SIG-M5 (cell line): ENCODE results near the gene SMC4.
"Not testable (repeated sequence)": the region's sequence is repeated elsewhere in the genome, so short reads cannot be mapped to it uniquely, and the experiment has no call there.

Experiments
- DNase-seq: peaks from one replicate; lab custom pipeline; 2025; lab: John Stamatoyannopoulos, UW

SMC4 gene

DNA sequence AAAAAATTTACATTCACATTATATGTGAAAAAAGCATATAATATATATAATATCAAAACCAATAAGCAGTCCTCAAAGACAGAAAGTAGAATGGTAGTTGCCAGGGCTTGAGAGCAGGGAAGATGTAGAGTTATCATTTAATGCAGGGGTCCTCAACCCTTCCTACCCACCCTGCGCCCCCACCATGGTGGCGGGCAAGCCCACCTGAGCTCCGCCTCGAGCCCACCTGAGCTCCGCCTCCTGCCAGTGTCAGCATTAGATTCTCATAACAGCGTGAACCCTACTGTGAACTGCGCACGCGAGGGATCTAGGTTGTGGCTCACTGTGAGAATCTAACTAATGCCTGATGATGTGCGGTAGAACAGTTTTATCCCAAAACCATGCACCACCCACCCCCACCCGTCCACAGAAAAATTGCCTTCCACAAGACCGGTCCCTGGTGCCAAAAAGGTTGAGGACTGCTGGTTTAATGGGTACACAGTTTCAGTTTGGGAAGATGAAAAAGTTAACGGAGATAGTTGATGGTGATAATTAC, 47.1 kb downstream of the SMC4 start:
- no peak for DNase-seq

GRCh38 chr3:160447544-160447943, 48.1 kb downstream of the SMC4 start:
- DNase-seq, result no peak

- peak; percentile 17 for DNase-seq
These were observed 49.6 kb downstream of the SMC4 start for GRCh38 chr3:160448845-160449635.

DNA sequence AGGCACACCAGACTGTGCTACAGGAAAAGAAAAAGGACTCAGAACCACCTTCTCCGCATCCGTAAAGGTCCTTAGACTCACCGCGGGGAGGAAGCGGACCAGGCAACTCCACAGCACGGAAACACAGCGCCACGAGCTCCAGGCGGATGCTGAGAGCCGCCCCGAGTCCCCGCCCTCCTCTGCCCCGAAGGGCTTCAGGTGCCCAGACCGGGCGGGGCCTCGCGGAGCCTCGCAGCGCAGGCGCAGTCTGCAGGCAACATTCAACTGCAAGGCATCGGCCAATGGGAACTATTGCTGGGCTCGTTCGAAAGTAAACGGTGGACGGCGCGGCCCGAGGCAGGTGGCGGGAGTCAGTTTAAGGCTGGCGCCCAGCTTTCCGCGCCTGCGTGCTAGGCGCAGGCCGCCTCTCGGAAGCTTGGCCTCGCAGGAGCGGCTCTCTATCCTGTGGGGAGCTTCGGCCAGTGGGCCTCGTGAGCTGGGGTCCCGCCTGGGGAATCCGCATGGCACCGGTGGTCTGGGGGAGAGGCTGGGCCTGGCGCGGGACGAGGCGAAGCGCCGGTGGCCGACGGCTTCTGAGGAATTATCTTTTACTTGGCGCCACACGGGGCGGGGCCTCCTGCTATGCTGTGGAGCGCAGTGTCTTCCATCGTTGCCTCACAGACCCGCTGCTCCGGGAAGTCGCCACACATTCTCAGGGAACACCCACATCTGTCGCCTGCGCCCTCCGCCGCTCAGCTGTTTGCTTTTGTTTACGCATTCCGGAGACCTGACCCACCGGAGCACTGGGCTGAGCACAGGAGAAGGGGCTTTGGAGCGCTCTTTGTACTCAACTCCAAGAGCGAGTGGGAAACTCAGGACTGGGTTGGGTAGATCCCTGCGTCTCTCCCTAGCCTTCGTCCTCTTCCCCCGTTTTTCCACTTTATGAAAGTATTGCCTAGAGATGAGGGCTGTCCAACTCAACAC, 50.5 kb downstream of the SMC4 start, which contains the start of gene TRIM59:
Gene TRIM59 (minus strand): TSS at position 151 of the 963 bp plus-strand sequence. CDS start 10,603 bp downstream, outside the sequence.
- DNase-seq, result peak; percentile 73

DNA sequence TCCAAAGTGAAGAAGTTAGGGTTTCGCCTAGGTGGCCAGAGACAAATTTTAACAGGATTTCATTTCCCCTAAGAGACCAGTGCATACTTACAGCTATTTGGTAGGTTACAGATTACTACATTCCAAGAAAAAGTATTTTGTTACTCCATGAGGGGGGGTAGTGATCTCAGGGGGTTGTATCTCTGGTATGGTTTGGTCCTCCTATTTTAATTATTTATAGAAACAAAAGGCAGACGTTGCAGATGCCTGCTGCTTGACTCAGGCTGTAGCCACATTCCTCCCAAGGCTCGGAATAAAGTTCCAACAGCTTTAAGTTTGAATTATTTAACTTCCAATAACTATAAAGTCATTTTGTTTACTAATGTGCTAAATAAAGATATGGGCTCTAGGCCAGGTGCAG, 51.4 kb downstream of the SMC4 start:
- no peak for DNase-seq

- DNase-seq, result no peak
These were observed 52.2 kb downstream of the SMC4 start for GRCh38 chr3:160451602-160452001.

- not testable (repeated sequence) for DNase-seq
These were observed 52.8 kb downstream of the SMC4 start for GRCh38 chr3:160452251-160452650.

- no peak for DNase-seq
These were observed 55.5 kb downstream of the SMC4 start for GRCh38 chr3:160454995-160455394.

DNA sequence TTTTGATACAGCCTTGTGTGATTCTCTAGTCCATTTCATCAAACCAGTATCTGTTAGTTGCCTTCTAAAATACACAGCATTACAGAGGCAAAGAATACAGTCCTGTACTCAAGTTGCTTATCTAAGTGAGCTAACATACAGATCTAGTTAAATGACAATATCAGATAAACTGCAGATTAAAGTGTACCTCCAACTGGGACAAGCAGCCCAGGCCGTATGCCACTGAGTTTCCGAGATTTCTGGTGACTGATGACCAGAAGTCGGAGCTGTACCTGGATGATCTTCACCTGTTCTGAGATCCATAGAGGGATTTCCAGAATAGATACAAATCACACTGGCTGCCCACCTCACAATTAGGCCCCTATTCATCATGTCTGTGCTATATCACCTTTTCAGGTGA, 56.4 kb downstream of the SMC4 start:
- DNase-seq, result no peak

DNA sequence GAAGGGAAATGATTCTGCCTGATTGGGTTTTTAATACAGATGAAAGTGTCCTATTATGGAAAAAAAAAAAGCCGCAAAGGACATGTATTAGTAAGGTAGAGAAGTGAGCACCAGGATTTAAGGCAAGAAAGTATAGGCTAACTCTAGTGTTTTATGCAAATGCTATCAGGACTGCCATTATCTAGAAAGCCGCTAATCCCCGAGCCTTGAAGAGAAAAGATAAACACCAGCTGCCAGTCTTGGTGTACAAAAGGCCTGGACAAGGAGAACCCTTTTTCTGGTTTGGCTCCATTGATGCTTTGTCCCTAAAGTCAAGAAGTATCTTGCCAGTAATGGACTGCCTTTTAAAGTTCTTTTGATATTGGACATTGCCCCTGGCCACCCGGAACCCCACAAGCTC, 58.7 kb downstream of the SMC4 start:
- no peak for DNase-seq

DNA sequence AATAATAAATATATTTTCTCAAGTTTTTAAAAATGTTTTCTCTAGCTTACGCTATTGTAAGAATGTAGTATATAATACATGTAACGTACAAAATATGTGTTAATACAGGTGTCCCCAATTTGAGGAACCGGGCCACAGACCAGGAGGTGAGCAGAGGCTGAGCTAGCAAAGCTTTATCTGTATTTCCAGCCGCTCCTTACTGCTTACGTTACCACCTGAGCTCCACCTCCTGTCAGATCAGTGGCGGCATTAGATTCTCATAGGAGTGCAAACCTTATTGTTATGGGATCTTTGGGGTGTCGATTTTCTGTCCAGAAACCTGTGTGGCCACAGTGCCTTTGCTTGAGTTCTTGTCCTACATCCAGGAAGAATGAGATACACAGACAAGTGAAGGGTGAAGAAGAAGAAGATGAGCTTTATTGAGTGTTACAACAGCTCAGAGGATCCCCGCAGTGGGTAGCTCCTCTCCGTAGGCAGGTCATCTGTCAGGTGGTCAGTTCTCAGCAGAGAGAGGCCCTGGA, 60.1 kb downstream of the SMC4 start:
- no peak for DNase-seq

DNA sequence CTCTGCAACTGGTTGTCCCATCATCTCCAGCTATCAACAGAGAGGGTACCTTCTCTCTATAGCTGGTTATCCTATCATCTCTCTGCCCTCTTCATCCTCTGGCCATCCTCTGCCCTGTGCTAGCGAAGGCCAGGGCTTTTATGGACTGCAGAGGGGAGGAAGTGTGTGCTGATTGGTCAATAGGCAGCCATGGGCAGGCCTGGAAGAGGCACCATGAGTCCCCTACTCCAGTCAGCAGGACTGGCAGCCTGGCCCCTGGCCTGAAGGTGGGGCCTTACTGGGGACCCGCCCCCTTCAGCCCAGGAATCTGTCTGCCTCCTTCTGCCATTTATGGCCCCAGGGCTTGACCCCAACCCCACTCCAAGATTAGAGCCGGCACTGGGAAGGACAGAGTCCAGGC, 60.6 kb downstream of the SMC4 start:
- no peak for DNase-seq

GRCh38 chr3:160464321-160464720, 64.9 kb downstream of the SMC4 start:
- DNase-seq, result no peak

- no peak for DNase-seq
These were observed 65.5 kb downstream of the SMC4 start for GRCh38 chr3:160464971-160465370.

- DNase-seq, result no peak
These were observed 70.7 kb downstream of the SMC4 start for GRCh38 chr3:160470181-160470580.

GRCh38 chr3:160471892-160472291, 72.4 kb downstream of the SMC4 start:
- DNase-seq, result no peak

DNA sequence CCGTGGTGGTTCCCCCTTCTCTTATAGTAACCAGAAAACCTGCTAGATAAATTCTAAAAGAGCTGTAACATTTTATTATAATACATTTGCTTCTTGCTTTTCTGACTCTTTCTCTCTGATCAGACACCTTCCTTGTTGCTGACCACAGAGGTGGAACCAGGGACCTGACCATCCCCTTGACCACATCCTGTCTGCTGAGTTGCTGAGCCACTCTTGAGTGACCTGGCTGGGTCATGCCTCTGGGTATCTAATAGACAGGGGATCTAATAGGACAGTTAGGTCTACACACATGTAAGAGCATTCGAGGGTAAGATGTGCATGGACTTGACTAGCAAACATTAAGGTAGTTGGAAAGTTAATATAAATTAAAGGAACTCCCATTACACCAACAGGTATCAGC, 72.9 kb downstream of the SMC4 start:
- no peak for DNase-seq

- no peak for DNase-seq
These were observed 73.8 kb downstream of the SMC4 start for GRCh38 chr3:160473221-160473620.

GRCh38 chr3:160473978-160474377, 74.5 kb downstream of the SMC4 start:
- no peak for DNase-seq

DNA sequence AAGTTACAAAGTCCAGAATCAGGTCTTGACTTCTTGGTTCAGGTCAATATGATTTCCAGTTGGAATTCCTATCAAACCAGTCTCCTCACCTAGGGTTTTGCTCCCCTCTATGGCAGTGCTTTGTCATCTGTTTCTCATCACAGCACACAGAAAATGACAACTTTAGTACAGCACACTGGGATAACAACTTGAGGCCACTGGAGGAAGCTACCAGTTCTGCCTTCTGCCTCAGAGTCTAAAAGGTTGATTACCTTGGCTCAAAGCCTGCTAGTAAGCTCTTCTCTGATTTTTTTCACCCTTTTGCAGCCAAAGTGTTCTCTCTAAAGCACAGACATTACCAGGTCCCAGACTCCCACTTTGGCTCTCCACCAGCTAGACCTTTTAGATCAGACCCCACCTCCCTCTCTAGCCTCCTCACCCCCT, 75.0 kb downstream of the SMC4 start:
- DNase-seq, result no peak

GRCh38 chr3:160475153-160475552, 75.7 kb downstream of the SMC4 start:
- no peak for DNase-seq

DNA sequence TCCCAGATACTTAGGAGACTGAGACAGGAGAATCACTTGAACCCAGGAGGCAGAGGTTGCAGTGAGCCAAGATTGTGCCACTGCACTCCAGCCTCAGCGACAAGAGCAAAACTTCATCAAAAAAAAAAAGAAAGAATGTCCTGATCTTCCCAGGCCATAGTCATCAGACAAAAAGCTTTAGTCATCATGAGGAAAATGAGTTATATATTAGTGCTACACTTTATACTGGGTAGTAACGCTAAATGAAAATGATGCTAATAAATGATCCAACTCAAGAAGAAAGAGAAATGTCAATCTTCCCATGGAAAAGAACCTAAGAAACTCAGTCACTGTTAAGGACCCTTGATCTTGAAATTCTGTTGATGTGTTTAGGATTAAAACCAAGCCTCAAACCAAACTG, 76.4 kb downstream of the SMC4 start:
- DNase-seq, result no peak
